ENCODE data around the gene MMS22L.
A peak's percentile ranks its signal among the peaks of the same experiment; 100 is the strongest.

Gene MMS22L

DNA sequence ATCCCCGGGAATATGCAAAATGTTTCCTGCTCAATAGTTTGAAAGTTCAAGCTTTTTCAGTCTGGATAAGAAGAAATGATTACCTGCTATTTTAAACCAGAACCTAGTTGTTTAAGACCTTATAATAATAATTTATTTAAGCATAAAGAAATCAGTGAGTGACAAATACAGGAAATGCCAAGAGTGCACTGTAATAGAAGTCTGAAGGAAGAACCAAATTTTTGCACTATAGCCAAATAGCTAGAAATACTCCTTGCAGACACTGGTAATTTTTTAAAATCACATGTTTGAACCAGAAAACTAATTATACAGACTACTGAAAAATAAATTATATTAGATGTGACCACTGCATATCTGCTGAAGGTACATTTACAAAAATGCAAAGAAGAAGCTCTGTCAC, 93.2 kb downstream of the MMS22L start:
- DNase-seq (ENCODE audit: low spot score): no peak
- in situ Hi-C loops (cut with MboI; ENCODE audit: low sequenced_read_pairs, unreplicated experiment): loop anchor here (5.0 kb wide), 1 partner anchor 203 kb away; no protein-coding TSS in a partner anchor

DNA sequence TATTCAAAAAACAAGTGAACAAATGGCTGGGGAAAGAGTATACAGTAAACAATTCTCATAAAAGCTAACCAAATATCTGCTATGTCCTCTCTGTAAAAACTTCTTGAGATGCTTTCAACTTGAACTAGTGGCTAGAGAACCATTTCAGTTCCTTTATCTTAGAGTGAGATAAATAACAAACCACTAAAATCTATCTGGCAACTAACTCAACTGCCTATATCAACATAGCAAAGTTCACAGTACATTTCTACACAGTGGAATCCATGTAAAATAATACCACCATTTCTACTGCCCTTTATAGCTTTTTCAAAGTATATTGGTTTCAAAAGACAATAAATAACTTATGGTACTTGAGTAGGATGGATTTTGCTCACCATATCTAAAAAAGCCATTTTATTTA, 95.1 kb downstream of the MMS22L start:
- TF ChIP-seq, protein P1, sequence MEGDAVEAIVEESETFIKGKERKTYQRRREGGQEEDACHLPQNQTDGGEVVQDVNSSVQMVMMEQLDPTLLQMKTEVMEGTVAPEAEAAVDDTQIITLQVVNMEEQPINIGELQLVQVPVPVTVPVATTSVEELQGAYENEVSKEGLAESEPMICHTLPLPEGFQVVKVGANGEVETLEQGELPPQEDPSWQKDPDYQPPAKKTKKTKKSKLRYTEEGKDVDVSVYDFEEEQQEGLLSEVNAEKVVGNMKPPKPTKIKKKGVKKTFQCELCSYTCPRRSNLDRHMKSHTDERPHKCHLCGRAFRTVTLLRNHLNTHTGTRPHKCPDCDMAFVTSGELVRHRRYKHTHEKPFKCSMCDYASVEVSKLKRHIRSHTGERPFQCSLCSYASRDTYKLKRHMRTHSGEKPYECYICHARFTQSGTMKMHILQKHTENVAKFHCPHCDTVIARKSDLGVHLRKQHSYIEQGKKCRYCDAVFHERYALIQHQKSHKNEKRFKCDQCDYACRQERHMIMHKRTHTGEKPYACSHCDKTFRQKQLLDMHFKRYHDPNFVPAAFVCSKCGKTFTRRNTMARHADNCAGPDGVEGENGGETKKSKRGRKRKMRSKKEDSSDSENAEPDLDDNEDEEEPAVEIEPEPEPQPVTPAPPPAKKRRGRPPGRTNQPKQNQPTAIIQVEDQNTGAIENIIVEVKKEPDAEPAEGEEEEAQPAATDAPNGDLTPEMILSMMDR (IDR thresholded peaks at IDR 0.05; ENCODE audit: borderline replicate concordance, control extremely low read depth, extremely low read depth, insufficient read depth, missing control alignments): no peak
- in situ Hi-C loops (cut with MboI; ENCODE audit: low sequenced_read_pairs, unreplicated experiment): loop anchor here (5.0 kb wide), 1 partner anchor 204 kb away; no protein-coding TSS in a partner anchor
- DNase-seq (ENCODE audit: low spot score): no peak

More for the DNA sequence above, 93.2 kb downstream of the MMS22L start:
- TF ChIP-seq, protein P1 (IDR thresholded peaks at IDR 0.05; ENCODE audit: borderline replicate concordance, control extremely low read depth, extremely low read depth, insufficient read depth, missing control alignments): no peak

DNA sequence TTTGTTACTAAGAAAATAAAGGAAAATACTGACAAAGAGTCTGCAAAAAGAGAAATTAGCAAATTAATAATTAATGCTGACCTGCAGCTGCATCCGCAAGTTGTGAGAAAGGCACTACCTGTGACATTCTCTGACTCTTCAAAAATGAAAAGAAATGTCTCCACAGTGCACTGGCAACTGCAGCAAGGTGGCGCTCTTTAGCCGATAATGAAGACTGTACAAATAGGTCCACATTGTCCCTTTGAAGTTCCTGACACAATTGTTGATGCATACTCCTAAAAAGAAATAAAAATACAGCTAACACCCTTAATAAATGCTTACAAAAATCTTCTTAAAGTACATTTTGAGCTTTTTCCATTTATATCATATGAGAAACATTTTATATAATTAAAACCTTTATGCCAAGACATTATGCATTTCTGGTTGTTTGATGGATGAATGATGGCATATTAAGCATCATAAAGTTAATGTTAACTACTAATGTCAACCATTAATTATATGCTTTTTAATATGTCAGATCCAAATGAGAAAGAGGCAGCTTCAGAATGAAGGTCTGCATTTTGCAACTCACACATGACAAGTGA, 96.5 kb downstream of the MMS22L start:
- in situ Hi-C loops (cut with MboI; ENCODE audit: low sequenced_read_pairs, unreplicated experiment): loop anchor here (5.0 kb wide), 1 partner anchor 206 kb away; no protein-coding TSS in a partner anchor
- DNase-seq (ENCODE audit: low spot score): peak; percentile 44
- TF ChIP-seq, protein P1 (IDR thresholded peaks at IDR 0.05; ENCODE audit: borderline replicate concordance, control extremely low read depth, extremely low read depth, insufficient read depth, missing control alignments): peak; percentile 96

DNA sequence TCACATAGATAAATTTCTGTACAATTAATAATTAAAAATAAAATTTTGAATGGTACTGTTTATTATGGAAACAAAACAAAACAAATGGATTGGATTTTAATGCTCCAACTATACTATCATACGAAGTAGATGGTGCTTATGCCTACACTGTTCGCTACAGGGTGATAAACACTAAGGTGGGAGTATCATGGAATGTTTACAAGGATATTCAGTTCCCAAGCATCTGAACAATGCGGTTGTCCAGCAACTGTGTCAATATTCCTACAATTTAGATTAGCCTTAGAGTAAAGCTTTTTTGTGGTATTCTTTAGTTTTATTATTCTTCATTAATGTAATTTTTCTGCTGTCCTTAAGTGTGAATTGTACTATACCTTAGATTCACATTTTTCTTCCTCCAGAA, 105.1 kb downstream of the MMS22L start:
- DNase-seq (ENCODE audit: low spot score): no peak
- in situ Hi-C loops (cut with MboI; ENCODE audit: low sequenced_read_pairs, unreplicated experiment): no loop called here
- TF ChIP-seq, protein P1 (IDR thresholded peaks at IDR 0.05; ENCODE audit: borderline replicate concordance, control extremely low read depth, extremely low read depth, insufficient read depth, missing control alignments): no peak

DNA sequence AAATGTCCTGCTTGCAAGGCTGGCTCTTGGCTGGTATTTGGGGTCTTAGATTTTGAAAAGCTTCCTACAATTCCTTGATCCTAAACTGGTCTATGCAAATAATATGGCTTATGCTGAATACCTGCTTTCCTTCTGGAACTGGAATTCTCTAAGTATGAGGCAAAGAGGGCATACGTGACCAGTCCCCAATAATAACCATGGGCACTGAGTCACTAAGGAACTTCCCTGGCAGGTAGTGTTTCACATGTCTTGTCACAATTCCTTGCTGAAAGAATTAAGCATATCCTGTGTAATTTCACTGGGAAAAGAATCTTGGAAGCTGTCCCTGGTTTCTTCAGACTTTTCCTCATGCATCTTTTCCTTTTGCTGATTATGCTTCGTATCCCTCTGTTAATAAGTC, 106.5 kb downstream of the MMS22L start:
- TF ChIP-seq, protein P1 (IDR thresholded peaks at IDR 0.05; ENCODE audit: borderline replicate concordance, control extremely low read depth, extremely low read depth, insufficient read depth, missing control alignments): no peak
- DNase-seq (ENCODE audit: low spot score): no peak
- in situ Hi-C loops (cut with MboI; ENCODE audit: low sequenced_read_pairs, unreplicated experiment): no loop called here

DNA sequence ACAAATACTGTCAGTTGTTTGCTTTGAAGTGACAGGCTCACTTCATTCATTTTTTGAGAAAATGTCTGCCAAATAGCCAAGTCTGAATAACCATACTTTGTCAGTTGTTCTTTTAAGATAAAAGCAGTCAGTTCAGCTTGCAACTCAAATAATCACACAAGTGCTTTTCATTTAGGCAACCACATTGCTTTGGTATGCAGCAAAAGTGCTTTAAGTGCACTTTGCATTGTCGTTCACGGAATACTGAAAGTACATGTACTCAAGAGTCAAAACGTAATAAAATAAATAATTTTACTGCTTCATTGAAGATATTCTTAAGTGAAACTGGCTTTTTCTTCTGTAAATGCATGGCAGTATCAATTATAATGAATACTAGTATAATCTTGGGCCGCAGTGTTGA, 107.2 kb downstream of the MMS22L start:
- TF ChIP-seq, protein P1 (IDR thresholded peaks at IDR 0.05; ENCODE audit: borderline replicate concordance, control extremely low read depth, extremely low read depth, insufficient read depth, missing control alignments): no peak
- in situ Hi-C loops (cut with MboI; ENCODE audit: low sequenced_read_pairs, unreplicated experiment): no loop called here
- no peak for DNase-seq (ENCODE audit: low spot score)

Data from GM13976 (cell line).